CD4-positive, CD25-positive, alpha-beta regulatory T cell (primary cell): Measurements from ENCODE around the gene GALNS. TPM values are rescaled to one million over a fixed set of nuclear protein-coding genes. Genes with fewer than 3 reads are reported as not detected.

ENCODE experiments used
- polyA plus RNA-seq, 4 donors: library from polyadenylated mRNA; unstranded; fragments of 300-500 nt; fragmentation: Illumina TruSeq; gene quantifications; one replicate each; pipeline ENCODE4 v1.2.3, GENCODE V29; 2021
- total RNA-seq: library from RNA; stranded (reverse); gene quantifications from one replicate; pipeline ENCODE4 v1.2.3, GENCODE V29; 2022

GALNS gene
- total and polyA plus RNA-seq, 5 donors from 2014 or later, result 8.1 to 63.1 (median 12.5) TPM

Other genes starting within 250 kb of the GALNS start
- gene IL17C, start 218.4 kb downstream of the GALNS start, total RNA-seq, result 1.2 TPM
- gene IL17C, start 218.4 kb downstream of the GALNS start, polyA plus RNA-seq, result not detected
- 351 TPM for gene CYBA, start 205.9 kb downstream of the GALNS start, total RNA-seq
- 100 to 1,000 TPM; 707 to 964 (median 782) TPM for gene CYBA, start 205.9 kb downstream of the GALNS start, polyA plus RNA-seq
- 59.7 TPM for gene MVD, start 193.9 kb downstream of the GALNS start, total RNA-seq
- 10 to 100 TPM; 19.6 to 27.8 (median 21.9) TPM for gene MVD, start 193.9 kb downstream of the GALNS start, polyA plus RNA-seq
- gene SNAI3, start 170.4 kb downstream of the GALNS start, total RNA-seq, result 10.4 TPM
- 10 to 100 TPM; 13.5 to 17.4 (median 16.5) TPM for gene SNAI3, start 170.4 kb downstream of the GALNS start, polyA plus RNA-seq
- gene RNF166, start 150.5 kb downstream of the GALNS start, total RNA-seq, result 420 TPM
- 100 to 1,000 TPM in 1 of 4 donors, 10 to 100 TPM in 3; 63.6 to 118 (median 97.3) TPM for gene RNF166, start 150.5 kb downstream of the GALNS start, polyA plus RNA-seq
- 26.0 TPM for gene CTU2, start 150.4 kb downstream of the GALNS start, total RNA-seq
- gene CTU2, start 150.4 kb downstream of the GALNS start, polyA plus RNA-seq, result 10 to 100 TPM; 11.8 to 14.0 (median 12.6) TPM
- gene PIEZO1, start 71.7 kb downstream of the GALNS start, total RNA-seq, result 337 TPM
- 10 to 100 TPM; 18.1 to 23.6 (median 19.9) TPM for gene PIEZO1, start 71.7 kb downstream of the GALNS start, polyA plus RNA-seq
- gene CDT1, start 53.2 kb downstream of the GALNS start, total RNA-seq, result 4.8 TPM
- 1 to 10 TPM in 2 of 4 donors, under 1 TPM in 2; 0.60 to 1.4 (median 1.2) TPM for gene CDT1, start 53.2 kb downstream of the GALNS start, polyA plus RNA-seq
- 145 TPM for gene APRT, start 45.0 kb downstream of the GALNS start, total RNA-seq
- gene APRT, start 45.0 kb downstream of the GALNS start, polyA plus RNA-seq, result 100 to 1,000 TPM; 370 to 489 (median 443) TPM
- gene TRAPPC2L, start 180 bp upstream of the GALNS start, total RNA-seq, result 49.5 TPM
- gene TRAPPC2L, start 180 bp upstream of the GALNS start, polyA plus RNA-seq, result 100 to 1,000 TPM; 111 to 164 (median 131) TPM
- not detected for gene PABPN1L, start 9.7 kb upstream of the GALNS start, total RNA-seq
- not detected for gene PABPN1L, start 9.7 kb upstream of the GALNS start, polyA plus RNA-seq
- gene CBFA2T3, start 120.3 kb upstream of the GALNS start, total RNA-seq, result 1.3 TPM
- under 1 TPM in 1 of 4 donors, not detected in 3; 0.25 TPM for gene CBFA2T3, start 120.3 kb upstream of the GALNS start, polyA plus RNA-seq
- 56.3 TPM for gene ACSF3, start 236.9 kb upstream of the GALNS start, total RNA-seq
- 10 to 100 TPM; 24.1 to 32.8 (median 27.8) TPM for gene ACSF3, start 236.9 kb upstream of the GALNS start, polyA plus RNA-seq